Loucy (cell line): ENCODE data around the gene KSR1.

Source experiments
- H2AFZ ChIP-seq: fragments of 200-600 bp; sonication (generic); 2 replicates; pipeline ENCODE4 v1.6.0; 2016; ENCODE audit warnings: antibody characterized with exemption, mild to moderate bottlenecking, low read length, moderate library complexity
- H3F3A ChIP-seq: fragments of 200-600 bp; 2 replicates; pipeline ENCODE4 v1.6.0; 2016; ENCODE audit warnings: antibody characterized with exemption, low read depth, mild to moderate bottlenecking
- H3K27me3 ChIP-seq: fragments of 200-600 bp; sonication (generic); 2 replicates; pipeline ENCODE4 v1.6.1; 2014; ENCODE audit warnings: low read length, mild to moderate bottlenecking; ENCODE audit not compliant: insufficient read depth, poor library complexity, severe bottlenecking
- H3K36me3 ChIP-seq: fragments of 200-600 bp; sonication (generic); 2 replicates; pipeline ENCODE4 v1.6.1; 2016; ENCODE audit warnings: low read length; ENCODE audit not compliant: insufficient read depth
- H3K4me1 ChIP-seq: fragments of 200-600 bp; sonication (generic); 2 replicates; pipeline ENCODE4 v1.5.1; 2014; ENCODE audit warnings: low read length, mild to moderate bottlenecking; ENCODE audit not compliant: insufficient read depth, poor library complexity, severe bottlenecking
- H3K4me2 ChIP-seq: fragments of 200-600 bp; sonication (generic); 2 replicates; pipeline ENCODE4 v1.6.0; 2014; ENCODE audit warnings: antibody characterized with exemption, low read length, low read depth, mild to moderate bottlenecking; ENCODE audit not compliant: poor library complexity, severe bottlenecking
- H3K4me3 ChIP-seq: fragments of 200-600 bp; sonication (generic); 2 replicates; pipeline ENCODE4 v1.5.1; 2014; ENCODE audit warnings: low read length, mild to moderate bottlenecking, mixed read lengths; ENCODE audit not compliant: poor library complexity, severe bottlenecking
- H3K79me2 ChIP-seq: fragments of 200-600 bp; sonication (generic); 2 replicates; pipeline ENCODE4 v1.6.1; 2014; ENCODE audit warnings: low read length; ENCODE audit not compliant: insufficient read depth
- H3K9ac ChIP-seq: fragments of 200-600 bp; sonication (generic); 2 replicates; pipeline ENCODE4 v1.6.0; 2014; ENCODE audit warnings: mild to moderate bottlenecking, low read depth, low read length, moderate library complexity; ENCODE audit not compliant: poor library complexity, severe bottlenecking
- H3K9me2 ChIP-seq: fragments of 200-600 bp; sonication (generic); replicated peaks from 2 replicates; pipeline ENCODE4 v1.6.1; 2016; ENCODE audit warnings: low read depth, low read length, mixed read lengths
- H3K9me3 ChIP-seq: fragments of 200-600 bp; sonication (generic); 2 replicates; pipeline ENCODE4 v1.6.1; 2014; ENCODE audit warnings: mild to moderate bottlenecking, antibody characterized with exemption, low read length, low read depth; ENCODE audit not compliant: insufficient read depth
- H4K20me1 ChIP-seq: fragments of 200-600 bp; sonication (generic); 2 replicates; pipeline ENCODE4 v1.6.0; 2014; ENCODE audit warnings: antibody characterized with exemption, low read length, mild to moderate bottlenecking; ENCODE audit not compliant: insufficient read depth, poor library complexity, severe bottlenecking
- CTCF ChIP-seq: fragments of 200-600 bp; sonication (generic); conservative IDR thresholded peaks from 2 replicates; pipeline ENCODE4 v1.5.1; 2014; ENCODE audit warnings: mild to moderate bottlenecking, antibody characterized with exemption, low read length
- EZH2phosphoT487 ChIP-seq: fragments of 200-600 bp; IDR thresholded peaks from 2 replicates; pipeline ENCODE4 v1.6.1; 2018; ENCODE audit warnings: antibody characterized with exemption, mild to moderate bottlenecking, moderate library complexity, borderline replicate concordance

Gene KSR1

GRCh38 chr17:27579304-27579703, 123.1 kb downstream of the KSR1 start:
- Histone ChIP-seq H3K36me3 (peaks cover 3% of the 10 kb centered on the region; the same call in 1 of the 2 replicates), H3K4me3 (no peak overlapping the region), H3K9ac (no peak overlapping the region), H3K4me1 (peaks cover 78% of the 10 kb centered on the region), H2AFZ (no peak overlapping the region), H3K79me2 (0 out of 2 replicates have a peak, but pooled peaks cover 5% of the 10 kb centered on the region), H3K27me3 (no peaks in the 10 kb centered on the region), H3K9me2 (no peaks in the 10 kb centered on the region), H3F3A (0 out of 2 replicates have a peak, but pooled peaks cover 2% of the 10 kb centered on the region), H3K9me3 (no peaks in the 10 kb centered on the region), H3K4me2 (peak overlapping the region; percentile 22), H4K20me1 (peaks cover 2% of the 10 kb centered on the region)
- TF ChIP-seq EZH2phosphoT487 (no peak), CTCF (no peak)

GRCh38 chr17:27579897-27580321, 123.7 kb downstream of the KSR1 start:
- TF ChIP-seq CTCF (no peak), EZH2phosphoT487 (no peak)

GRCh38 chr17:27581016-27581415, 124.8 kb downstream of the KSR1 start:
- Histone ChIP-seq H3K4me3 (no peak overlapping the region), H3K4me2 (peak overlapping the region; percentile 50)
- TF ChIP-seq EZH2phosphoT487 (no peak), CTCF (no peak)

More at GRCh38 chr17:27579897-27580321, 123.7 kb downstream of the KSR1 start:
- Histone ChIP-seq H3K4me1 (peaks cover 72% of the 10 kb centered on the region), H3K27me3 (no peaks in the 10 kb centered on the region), H3K9ac (no peak overlapping the region), H2AFZ (no peak overlapping the region), H3K4me3 (no peak overlapping the region), H3K4me2 (no peak overlapping the region), H3K9me2 (no peaks in the 10 kb centered on the region), H3K36me3 (peaks cover 3% of the 10 kb centered on the region; the same call in 1 of the 2 replicates), H3K79me2 (0 out of 2 replicates have a peak, but pooled peaks cover 5% of the 10 kb centered on the region), H3K9me3 (no peaks in the 10 kb centered on the region), H4K20me1 (peaks cover 2% of the 10 kb centered on the region), H3F3A (no peaks in the 10 kb centered on the region)

More at GRCh38 chr17:27581016-27581415, 124.8 kb downstream of the KSR1 start:
- Histone ChIP-seq H3K79me2 (no peaks in the 10 kb centered on the region), H3F3A (no peaks in the 10 kb centered on the region), H3K9ac (peak overlapping the region; percentile 53), H3K9me2 (no peaks in the 10 kb centered on the region), H4K20me1 (peaks cover 2% of the 10 kb centered on the region), H3K9me3 (no peaks in the 10 kb centered on the region), H3K4me1 (peaks cover 61% of the 10 kb centered on the region), H3K36me3 (peaks cover 10% of the 10 kb centered on the region; the same call in 1 of the 2 replicates), H2AFZ (no peak overlapping the region), H3K27me3 (no peaks in the 10 kb centered on the region)
